Measurements from ENCODE around the gene TMA7B.
"Not testable (repeated sequence)": the region's sequence is repeated elsewhere in the genome, so short reads cannot be mapped to it uniquely, and the experiment has no call there.

Gene TMA7B

GRCh38 chr22:39935116-39935515 is 25.1 kb upstream of the TMA7B start:
- no peak for DNase-seq

- no peak for DNase-seq
Observed at GRCh38 chr22:39935612-39936011, 24.6 kb upstream of the TMA7B start.

- no peak for DNase-seq
Observed at GRCh38 chr22:39936523-39937145, 23.6 kb upstream of the TMA7B start.

DNA sequence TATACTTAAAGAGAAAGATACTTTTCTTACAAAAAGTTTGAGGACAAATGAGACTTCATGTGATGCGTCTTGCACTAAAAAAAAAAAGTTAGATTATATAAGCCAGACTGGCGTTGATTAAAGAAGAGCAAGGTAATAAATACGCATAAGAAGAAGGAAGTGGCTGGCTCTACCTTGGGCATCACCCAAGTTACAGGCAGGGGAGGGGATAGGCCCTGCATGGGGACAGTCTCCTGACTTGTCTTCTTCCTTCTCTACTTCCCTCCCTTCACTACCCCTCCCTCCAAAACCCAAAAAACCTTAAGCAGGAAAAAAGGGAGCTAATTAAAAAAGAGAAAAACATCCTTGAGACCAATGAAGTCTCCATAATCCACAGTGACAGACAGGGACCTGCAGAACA is 22.3 kb upstream of the TMA7B start:
- DNase-seq: no peak

DNA sequence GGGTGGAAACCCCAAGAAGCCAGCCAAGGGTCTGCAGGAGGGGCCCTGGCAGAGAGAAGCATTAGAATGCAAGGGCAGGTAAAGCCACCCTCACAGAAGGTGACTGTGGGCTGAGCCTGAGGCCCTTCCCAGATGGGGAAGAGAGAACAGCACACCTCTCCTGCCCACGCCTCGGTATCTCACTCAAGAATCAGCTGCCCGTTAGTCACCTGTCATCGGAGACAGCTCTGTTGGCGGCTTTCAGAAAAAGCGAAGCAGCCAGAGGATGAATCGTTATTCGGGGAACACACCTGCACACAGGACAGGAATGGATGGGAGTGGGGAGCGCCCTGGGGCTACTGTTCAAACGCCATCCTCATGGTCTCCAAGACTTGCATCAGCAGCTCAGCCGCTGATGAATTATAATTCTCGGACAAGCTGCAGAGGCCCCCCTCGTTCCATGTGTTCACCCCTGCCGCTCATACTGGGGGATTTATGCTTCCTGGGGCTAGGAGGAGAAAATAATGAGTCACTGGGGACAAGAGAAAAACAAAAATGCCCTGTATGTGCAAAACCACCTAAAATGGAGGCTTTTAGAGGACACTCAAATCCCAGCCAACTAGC is 21.6 kb upstream of the TMA7B start:
- no peak for DNase-seq

GRCh38 chr22:39939830-39940229 is 20.4 kb upstream of the TMA7B start:
- no peak for DNase-seq

DNA sequence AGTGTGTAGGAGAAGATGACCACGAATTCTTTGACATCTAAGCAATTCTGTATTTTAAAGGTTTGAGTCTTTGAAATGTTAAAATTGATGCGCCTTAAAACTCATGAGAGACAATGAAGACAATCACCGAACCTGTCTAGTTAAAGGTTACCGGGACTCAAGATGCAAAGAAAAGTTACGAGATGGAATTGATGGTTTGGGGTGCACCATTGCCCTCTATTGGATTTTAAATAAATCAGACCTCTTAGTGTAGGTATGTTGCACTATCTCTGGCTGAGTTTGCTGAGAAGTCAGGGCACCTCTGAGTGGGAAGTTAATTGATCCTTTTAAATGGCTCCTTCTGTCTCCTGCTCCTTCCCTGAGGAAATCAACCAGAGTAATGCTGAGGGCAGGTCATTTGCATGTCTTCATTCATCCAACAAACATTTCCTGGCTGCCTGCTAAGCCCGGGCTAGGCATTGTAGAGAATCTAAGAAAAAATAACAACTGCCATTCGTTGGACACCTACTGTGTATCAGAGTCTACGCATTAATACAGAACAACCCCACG is 19.4 kb upstream of the TMA7B start:
- no peak for DNase-seq

- DNase-seq: no peak
Observed at GRCh38 chr22:39941601-39942000, 18.6 kb upstream of the TMA7B start.

GRCh38 chr22:39942439-39943230 is 17.6 kb upstream of the TMA7B start:
- DNase-seq: no peak

- no peak for DNase-seq
Observed at GRCh38 chr22:39943337-39943736, 16.9 kb upstream of the TMA7B start.

DNA sequence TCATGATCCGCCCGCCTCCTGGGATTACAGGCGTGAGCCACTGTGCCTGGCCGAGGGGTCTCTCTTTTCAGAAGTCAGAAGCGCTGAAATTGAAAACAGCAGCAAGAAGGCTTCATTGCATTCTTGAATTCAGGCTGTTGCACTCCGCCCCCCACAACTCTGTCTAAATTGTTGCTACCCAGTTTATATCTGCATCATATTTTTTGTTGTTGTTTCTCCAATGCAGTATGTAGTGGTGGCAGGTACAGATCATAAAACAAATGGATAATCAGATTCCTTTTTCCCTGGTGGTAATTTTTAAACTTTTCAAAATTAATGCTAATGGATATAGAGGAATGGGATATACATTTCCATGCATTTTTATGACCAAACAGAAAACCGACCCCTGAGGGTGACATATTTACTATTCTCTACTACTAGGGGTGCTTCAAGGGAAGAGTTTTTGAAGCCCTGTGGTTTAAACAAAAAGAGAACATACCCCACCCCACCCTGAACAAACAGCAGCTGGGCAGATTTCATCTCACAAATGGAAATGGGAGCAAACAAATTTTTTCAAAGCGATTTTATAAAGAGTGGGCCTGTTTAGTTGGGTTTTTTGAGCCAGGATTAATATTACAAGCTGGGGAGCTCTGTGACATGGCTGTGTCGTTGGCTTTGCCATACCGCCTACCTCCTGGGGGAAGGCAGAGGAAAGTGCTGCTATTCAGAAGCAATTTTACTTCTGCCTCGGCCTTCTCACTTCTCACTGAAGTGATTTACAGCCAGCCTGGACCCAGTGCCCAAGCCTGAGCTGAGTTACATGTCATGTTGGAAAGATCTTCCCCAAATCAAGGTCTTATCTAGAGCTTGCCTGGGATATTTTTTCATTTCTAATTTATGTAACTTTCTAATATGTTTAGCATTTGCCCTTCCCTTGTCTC is 16.0 kb upstream of the TMA7B start:
- no peak for DNase-seq

GRCh38 chr22:39946126-39946502 is 14.1 kb upstream of the TMA7B start:
- no peak for DNase-seq

- no peak for DNase-seq
Observed at GRCh38 chr22:39946503-39947219, 13.5 kb upstream of the TMA7B start.

DNA sequence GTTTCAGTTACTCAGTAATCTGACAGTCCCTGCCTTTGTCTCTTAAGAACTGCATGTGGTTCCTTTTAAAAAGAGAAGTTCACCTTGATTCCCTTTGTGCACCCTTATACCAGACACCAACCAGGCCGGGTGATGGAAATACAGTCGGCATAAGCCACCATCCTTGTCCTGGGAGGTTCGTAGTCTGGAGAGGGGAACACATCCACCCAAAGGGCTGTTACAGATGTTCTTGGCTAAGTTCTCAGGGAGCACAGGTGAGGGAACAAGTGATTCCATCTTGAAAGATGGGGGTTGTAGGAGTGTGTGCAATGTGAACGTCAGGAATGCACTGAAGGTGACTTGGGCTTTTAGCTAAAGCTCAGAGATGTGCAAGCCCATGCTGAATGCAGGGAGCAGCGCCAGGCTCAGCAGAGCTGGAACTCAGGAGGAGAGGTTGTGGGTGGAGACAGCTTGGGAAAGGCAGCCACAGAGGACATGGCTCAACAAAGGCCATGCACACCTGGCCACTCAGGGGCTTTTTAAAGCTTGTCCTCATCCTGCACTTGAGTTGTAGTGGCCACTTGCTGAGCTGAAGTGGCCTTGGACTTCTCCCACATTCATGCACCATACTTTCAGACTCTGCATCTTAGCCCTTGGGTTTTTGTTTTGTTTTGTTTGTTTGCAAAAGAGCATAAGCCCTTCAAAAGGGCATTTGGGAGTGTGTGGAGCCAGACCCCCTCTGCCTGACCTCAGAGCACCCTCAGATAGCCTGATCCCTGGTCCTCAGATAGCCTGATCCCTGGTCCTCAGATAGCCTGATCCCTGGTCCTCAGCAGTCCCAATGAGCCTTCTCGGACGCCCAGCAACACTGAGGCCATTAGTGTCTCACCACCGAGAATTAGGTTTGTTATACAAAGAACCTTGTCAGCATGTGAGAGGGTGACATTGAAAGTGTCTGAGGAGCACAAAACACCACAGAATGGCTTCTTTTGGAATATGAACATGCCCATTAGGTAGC is 12.7 kb upstream of the TMA7B start:
- no peak for DNase-seq

DNA sequence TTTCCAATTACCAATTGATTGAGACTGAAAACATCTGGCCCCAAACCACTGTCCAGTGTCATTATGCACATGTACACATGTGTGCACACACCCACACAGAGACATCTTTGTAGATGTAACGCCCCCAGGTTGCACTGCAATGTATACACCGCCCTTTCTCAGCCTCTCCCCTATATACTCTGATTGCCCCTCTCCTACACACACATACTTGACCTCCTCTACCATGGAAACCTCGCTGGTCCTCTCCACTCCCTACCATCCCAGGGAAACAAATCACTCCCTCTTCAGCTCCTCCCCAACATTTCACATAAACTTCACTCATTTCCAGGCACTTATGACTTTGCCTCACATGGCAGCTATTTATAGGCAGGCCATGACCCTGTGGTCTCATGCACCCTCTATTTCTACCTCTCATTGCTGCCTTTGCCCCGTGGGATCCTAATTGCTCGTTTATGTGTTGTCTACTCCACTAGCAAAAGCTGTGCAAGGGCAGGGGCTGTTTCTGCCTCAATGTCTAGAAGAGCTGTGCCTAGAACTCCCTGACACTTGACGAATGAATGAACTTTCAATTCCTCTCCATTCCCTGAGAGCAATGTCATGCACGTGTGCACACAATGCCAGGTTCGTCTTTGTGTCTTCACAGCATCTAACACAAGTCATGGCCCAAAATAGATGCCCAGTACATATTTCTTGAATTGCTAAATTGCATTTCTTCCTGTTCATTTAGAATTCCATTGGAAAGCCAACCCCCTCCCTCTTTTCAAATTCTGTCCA is 10.0 kb upstream of the TMA7B start:
- no peak for DNase-seq

- not testable (repeated sequence) for DNase-seq
Observed at GRCh38 chr22:39951603-39952293, 8.4 kb upstream of the TMA7B start.

- no peak for DNase-seq
Observed at GRCh38 chr22:39952347-39952746, 7.8 kb upstream of the TMA7B start.

- DNase-seq: no peak
Observed at GRCh38 chr22:39953101-39953500, 7.1 kb upstream of the TMA7B start.

- DNase-seq: no peak
Observed at GRCh38 chr22:39954584-39955055, 5.6 kb upstream of the TMA7B start.

Measured in amniotic stem cell (primary cell).